Measurements from ENCODE around the gene TAL2.

GRCh38 chr9:105681313-105681712 lies 19.1 kb downstream of the TAL2 start:
- TF ChIP-seq CTCF (conservative IDR thresholded peaks at IDR 0.05), result no peak
- no peak for TF ChIP-seq ZFX (IDR thresholded peaks at IDR 0.05)
